AG09309 (cell line): Measurements from ENCODE around the gene EXOSC7.

Experiments
- DNase-seq: peaks from one replicate; pipeline ENCODE4 v3.0.0-alpha.2; 2010; ENCODE audit warnings: low read depth
- H3K4me3 ChIP-seq: 2 replicates; pipeline ENCODE4 v1.5.1; 2011; ENCODE audit warnings: mild to moderate bottlenecking, low read depth, low read length, moderate library complexity; ENCODE audit not compliant: control insufficient read depth
- CTCF ChIP-seq: IDR thresholded peaks from 2 replicates; pipeline ENCODE4 v1.5.1; 2011; ENCODE audit warnings: mild to moderate bottlenecking, low read depth, low read length, inconsistent platforms; ENCODE audit not compliant: insufficient read depth, control insufficient read depth; ENCODE audit errors: missing control alignments

Gene EXOSC7

GRCh38 chr3:44961888-44962287 is 14.2 kb upstream of the EXOSC7 start:
- no peak for TF ChIP-seq CTCF
- no peak overlapping the region for H3K4me3 ChIP-seq
- no peak for DNase-seq

GRCh38 chr3:44962621-44963393 is 13.2 kb upstream of the EXOSC7 start:
- no peak for DNase-seq
- no peak overlapping the region for H3K4me3 ChIP-seq
- TF ChIP-seq CTCF = no peak

GRCh38 chr3:44963571-44964325 is 12.3 kb upstream of the EXOSC7 start:
- TF ChIP-seq CTCF = no peak
- no peak overlapping the region for H3K4me3 ChIP-seq
- no peak for DNase-seq

GRCh38 chr3:44965165-44965564 is 10.9 kb upstream of the EXOSC7 start:
- H3K4me3 ChIP-seq = no peak overlapping the region
- TF ChIP-seq CTCF = no peak
- no peak for DNase-seq

GRCh38 chr3:44966795-44967278 is 9.2 kb upstream of the EXOSC7 start:
- no peak overlapping the region for H3K4me3 ChIP-seq
- DNase-seq = no peak
- no peak for TF ChIP-seq CTCF

- no peak overlapping the region for H3K4me3 ChIP-seq
- DNase-seq = no peak
- TF ChIP-seq CTCF = no peak
Measured at GRCh38 chr3:44968447-44968858, 7.6 kb upstream of the EXOSC7 start.
